ENCODE data around the gene ANHX.

DNA sequence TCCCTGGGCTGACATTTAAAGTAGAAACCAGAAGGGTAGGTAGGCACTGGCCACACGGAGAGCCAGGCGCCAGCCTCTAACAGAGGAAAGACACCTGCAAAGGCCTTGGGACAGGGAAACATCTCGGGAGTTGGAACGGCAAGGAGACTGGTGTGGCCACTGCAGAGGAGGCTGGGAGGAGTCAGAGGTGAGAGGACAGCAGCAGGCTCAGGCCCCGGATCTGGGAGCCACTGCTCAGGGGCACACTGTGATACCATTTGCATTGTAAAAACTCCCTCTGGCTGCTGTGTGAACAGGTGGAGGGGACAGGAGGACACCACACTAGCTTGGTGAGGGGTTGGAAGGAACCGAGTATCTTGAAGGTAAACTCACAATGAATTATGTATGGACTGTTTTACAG, 2.7 kb downstream of the ANHX start:
- no peak for TF ChIP-seq YY1 (IDR thresholded peaks at IDR 0.05; ENCODE audit: insufficient read depth, insufficient read length)
- TF ChIP-seq ZNF274 (IDR thresholded peaks at IDR 0.05; ENCODE audit: low read depth, low read length) = no peak
- TF ChIP-seq SUZ12 (IDR thresholded peaks at IDR 0.05; ENCODE audit: extremely low read depth, insufficient read depth, insufficient read length) = no peak

Measured in NT2/D1 (cell line).